BE2C (cell line): ENCODE measurements around the gene NFILZ.
"Not testable (repeated sequence)": the region's sequence is repeated elsewhere in the genome, so short reads cannot be mapped to it uniquely, and the experiment has no call there.

ENCODE experiments used
- DNase-seq: peaks from one replicate; pipeline ENCODE4 v3.0.0-alpha.2; 2020
- H3K27me3 ChIP-seq: fragments of 250-450 bp; sonication (Bioruptor Pico); 2 replicates; pipeline ENCODE4 v1.5.1; 2020; ENCODE audit warnings: mild to moderate bottlenecking
- H3K36me3 ChIP-seq: fragments of 250-450 bp; sonication (Bioruptor Pico); 2 replicates; pipeline ENCODE4 v1.5.1; 2020; ENCODE audit warnings: mild to moderate bottlenecking
- H3K4me1 ChIP-seq: fragments of 250-450 bp; sonication (Bioruptor Pico); 2 replicates; pipeline ENCODE4 v1.5.1; 2020
- H3K4me3 ChIP-seq: 2 replicates; pipeline ENCODE4 v1.5.1; 2011; ENCODE audit warnings: low read depth, low read length
- H3K9me3 ChIP-seq: fragments of 250-450 bp; sonication (Bioruptor Pico); 2 replicates; pipeline ENCODE4 v1.5.1; 2020
- TF ChIP-seq, protein P1 (sequence below): IDR thresholded peaks from 2 replicates; pipeline ENCODE4 v1.5.1; 2012; ENCODE audit warnings: mild to moderate bottlenecking, low read depth, low read length

Gene NFILZ

DNA sequence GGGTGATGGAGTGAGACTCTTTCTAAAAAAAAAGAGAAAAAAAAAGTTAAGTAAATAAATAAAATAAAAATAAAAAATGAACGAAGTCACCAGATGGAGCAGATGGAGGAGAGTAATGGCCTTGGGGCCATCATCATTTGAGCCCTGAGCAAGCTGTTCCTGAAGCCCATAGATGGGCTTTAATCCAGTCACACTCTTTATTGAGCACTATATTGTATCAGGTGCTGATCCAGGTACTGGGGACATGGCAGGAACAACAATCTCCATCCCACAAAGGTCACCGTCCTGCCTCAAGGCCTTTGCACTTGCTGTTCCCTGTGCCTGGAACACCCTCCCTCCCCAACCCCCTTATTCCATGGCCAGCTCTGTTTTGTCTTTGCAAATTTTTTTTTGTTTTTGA lies 16.0 kb upstream of the NFILZ start:
- no peak overlapping the region for H3K4me3 ChIP-seq
- H3K27me3 ChIP-seq: peaks cover 17% of the 10 kb centered on the region
- H3K4me1 ChIP-seq: no peaks in the 10 kb centered on the region
- no peaks in the 10 kb centered on the region for H3K9me3 ChIP-seq
- TF ChIP-seq, protein P1, sequence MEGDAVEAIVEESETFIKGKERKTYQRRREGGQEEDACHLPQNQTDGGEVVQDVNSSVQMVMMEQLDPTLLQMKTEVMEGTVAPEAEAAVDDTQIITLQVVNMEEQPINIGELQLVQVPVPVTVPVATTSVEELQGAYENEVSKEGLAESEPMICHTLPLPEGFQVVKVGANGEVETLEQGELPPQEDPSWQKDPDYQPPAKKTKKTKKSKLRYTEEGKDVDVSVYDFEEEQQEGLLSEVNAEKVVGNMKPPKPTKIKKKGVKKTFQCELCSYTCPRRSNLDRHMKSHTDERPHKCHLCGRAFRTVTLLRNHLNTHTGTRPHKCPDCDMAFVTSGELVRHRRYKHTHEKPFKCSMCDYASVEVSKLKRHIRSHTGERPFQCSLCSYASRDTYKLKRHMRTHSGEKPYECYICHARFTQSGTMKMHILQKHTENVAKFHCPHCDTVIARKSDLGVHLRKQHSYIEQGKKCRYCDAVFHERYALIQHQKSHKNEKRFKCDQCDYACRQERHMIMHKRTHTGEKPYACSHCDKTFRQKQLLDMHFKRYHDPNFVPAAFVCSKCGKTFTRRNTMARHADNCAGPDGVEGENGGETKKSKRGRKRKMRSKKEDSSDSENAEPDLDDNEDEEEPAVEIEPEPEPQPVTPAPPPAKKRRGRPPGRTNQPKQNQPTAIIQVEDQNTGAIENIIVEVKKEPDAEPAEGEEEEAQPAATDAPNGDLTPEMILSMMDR: no peak
- no peak for DNase-seq
- H3K36me3 ChIP-seq: no peaks in the 10 kb centered on the region

- TF ChIP-seq, protein P1: no peak
Measured at GRCh38 chr19:8615024-8615423, 15.4 kb upstream of the NFILZ start.

GRCh38 chr19:8615813-8616596 lies 14.4 kb upstream of the NFILZ start:
- Histone ChIP-seq H3K9me3 (no peaks in the 10 kb centered on the region), H3K4me3 (no peak overlapping the region), H3K36me3 (no peaks in the 10 kb centered on the region), H3K27me3 (0 out of 2 replicates have a peak, but pooled peaks cover 9% of the 10 kb centered on the region), H3K4me1 (no peaks in the 10 kb centered on the region)
- DNase-seq: peak; percentile 37
- TF ChIP-seq, protein P1: peak; percentile 91

More at GRCh38 chr19:8615024-8615423, 15.4 kb upstream of the NFILZ start:
- Histone ChIP-seq H3K9me3 (no peaks in the 10 kb centered on the region), H3K4me3 (no peak overlapping the region), H3K36me3 (no peaks in the 10 kb centered on the region), H3K4me1 (no peaks in the 10 kb centered on the region), H3K27me3 (peaks cover 12% of the 10 kb centered on the region)
- no peak for DNase-seq

- TF ChIP-seq, protein P1: no peak
- H3K4me1 ChIP-seq: no peaks in the 10 kb centered on the region
- H3K36me3 ChIP-seq: no peaks in the 10 kb centered on the region
- H3K9me3 ChIP-seq: no peaks in the 10 kb centered on the region
- H3K4me3 ChIP-seq: no peak overlapping the region
- no peak for DNase-seq
- H3K27me3 ChIP-seq: 0 out of 2 replicates have a peak, but pooled peaks cover 9% of the 10 kb centered on the region
Measured at GRCh38 chr19:8616861-8617260, 13.6 kb upstream of the NFILZ start.

DNA sequence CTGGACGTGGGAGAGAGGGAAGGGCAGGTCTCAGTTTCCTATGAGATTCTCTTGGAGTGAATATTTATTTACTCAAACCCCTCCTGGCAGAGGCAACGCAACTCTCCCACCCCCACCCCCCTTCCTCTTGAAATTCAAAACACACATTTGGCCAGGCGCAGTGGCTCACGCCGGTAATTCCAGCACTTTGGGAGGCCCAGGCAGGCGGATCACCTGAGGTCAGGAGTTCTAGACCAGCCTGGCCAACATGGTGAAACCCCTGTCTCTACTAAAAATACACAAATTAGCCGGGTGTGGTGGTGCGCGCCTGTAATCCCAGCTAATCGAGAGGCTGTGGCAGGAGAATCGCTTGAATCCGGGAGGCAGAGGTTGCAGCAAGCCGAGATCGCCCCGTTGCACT lies 13.1 kb upstream of the NFILZ start:
- H3K9me3 ChIP-seq, DNase-seq, H3K4me3 ChIP-seq, H3K36me3 ChIP-seq, H3K27me3 ChIP-seq, H3K4me1 ChIP-seq: not testable (repeated sequence)

GRCh38 chr19:8617984-8618383 lies 12.4 kb upstream of the NFILZ start:
- TF ChIP-seq, protein P1: no peak
- no peak for DNase-seq
- Histone ChIP-seq H3K9me3 (no peaks in the 10 kb centered on the region), H3K27me3 (0 out of 2 replicates have a peak, but pooled peaks cover 9% of the 10 kb centered on the region), H3K36me3 (no peaks in the 10 kb centered on the region), H3K4me1 (no peaks in the 10 kb centered on the region), H3K4me3 (no peak overlapping the region)
